Pulmonary artery endothelial cell (primary cell): ENCODE measurements around the gene USP13. TPM values are rescaled to one million over a fixed set of nuclear protein-coding genes. Genes with fewer than 3 reads are reported as not detected.
"Not testable (repeated sequence)": the region's sequence is repeated elsewhere in the genome, so short reads cannot be mapped to it uniquely, and the experiment has no call there.

Experiments
- DNase-seq: peaks from one replicate; pipeline ENCODE4 v3.0.0-alpha.2; 2011; ENCODE audit warnings: low read depth, low spot score
- total RNA-seq: library from RNA; depleted of rRNA; stranded (reverse); fragments of >200 nt; gene quantifications from 2 replicates; pipeline ENCODE4 v1.2.3, GENCODE V29; 2014

Gene USP13
- total RNA-seq, 1 donor from 2014 or later, result 7.3 TPM

DNA sequence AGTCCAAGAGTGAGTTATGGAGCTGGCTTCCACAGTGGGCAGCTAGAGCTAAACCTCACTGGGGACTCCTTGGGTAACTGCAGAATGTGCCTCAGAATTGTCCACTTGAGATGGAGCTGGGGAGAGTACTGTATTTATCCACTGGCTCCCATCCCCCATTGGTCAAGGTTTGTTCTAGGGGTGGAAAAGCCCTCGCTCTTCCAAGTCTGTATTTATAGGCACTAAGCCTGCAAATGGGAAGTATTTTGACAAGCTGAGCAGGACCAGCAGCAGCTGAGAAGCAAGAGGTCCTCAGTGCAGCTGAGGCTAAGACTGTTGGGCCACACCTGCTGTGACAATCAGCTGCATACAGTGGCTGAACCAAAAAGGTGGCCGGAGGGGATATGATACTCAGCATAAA, 5.8 kb downstream of the USP13 start:
- DNase-seq, result no peak

DNA sequence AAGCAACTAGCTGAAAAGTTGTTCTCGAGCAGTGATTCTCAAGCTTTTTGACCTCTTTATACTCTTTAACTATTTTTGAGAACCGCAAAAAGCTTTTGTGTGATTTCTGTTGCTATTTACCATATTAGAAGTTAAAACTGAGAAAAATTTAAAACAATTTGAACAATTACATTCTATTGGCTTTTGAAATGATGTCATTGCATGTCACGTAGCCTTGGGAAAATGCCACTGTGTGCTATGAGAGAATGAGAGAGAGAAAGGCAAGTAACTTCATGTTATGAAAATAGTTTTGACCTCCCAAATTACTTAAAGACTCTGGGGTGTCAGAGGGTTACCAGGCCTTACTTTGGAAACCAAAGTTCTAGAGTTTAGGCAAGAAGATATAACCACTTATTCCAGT, 8.0 kb downstream of the USP13 start:
- no peak for DNase-seq

DNA sequence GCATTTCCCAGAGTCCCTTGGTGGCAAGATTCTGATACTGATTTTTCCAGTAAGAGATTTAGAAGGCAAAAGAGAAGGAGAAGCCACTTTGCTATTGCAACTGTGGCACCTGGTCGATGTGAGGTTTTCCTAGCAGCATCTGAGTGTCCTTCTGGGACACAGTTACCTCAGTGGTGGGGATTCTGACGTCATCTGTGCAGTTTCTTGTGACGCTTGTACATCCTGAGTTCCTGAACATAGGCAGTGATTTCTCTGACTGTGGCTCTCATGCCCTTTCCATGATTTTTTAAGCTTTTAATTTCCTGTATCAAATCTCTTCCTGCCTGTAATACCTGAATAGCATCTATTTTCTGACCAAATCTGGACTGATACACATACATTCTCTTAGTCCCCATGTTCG, 8.9 kb downstream of the USP13 start:
- DNase-seq, result no peak

DNA sequence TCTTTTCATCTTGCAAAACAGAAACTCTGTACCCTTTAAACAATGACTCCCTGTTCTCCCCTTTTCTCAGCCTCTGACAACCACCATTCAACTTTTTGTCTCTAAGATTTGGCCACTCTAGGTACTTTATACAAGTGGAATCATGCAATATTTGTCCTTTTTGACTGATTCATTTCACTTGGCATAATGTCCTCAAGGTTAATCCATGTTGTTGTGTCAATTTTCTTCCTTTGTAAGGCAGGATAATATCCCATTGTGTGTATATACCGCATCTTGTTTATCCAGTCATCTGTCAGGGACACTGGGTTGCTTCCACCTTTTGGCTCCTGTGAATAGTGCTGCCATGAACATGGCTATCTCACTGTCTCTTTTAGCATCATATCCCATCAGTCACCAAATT, 10.3 kb downstream of the USP13 start:
- DNase-seq, result no peak

DNA sequence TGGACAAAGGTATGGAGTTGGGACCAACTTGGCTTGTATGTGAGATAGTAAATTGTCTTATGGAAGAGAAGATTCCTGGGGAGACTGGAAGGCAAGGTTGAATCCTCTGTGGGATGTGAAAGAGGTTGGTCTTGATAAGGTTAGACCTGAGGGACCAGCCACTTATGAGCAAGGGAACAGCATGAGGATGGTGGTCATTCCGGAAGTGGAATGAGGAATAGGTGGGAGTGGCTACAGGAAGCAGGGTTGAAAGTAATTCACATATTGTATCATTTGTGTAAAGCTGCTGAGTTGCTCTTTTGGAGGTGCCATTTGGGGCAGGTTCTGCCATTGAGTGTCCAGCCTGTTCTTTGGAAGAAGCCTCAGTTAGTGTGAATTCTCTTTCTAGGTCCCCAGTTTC, 13.2 kb downstream of the USP13 start:
- no peak for DNase-seq

DNA sequence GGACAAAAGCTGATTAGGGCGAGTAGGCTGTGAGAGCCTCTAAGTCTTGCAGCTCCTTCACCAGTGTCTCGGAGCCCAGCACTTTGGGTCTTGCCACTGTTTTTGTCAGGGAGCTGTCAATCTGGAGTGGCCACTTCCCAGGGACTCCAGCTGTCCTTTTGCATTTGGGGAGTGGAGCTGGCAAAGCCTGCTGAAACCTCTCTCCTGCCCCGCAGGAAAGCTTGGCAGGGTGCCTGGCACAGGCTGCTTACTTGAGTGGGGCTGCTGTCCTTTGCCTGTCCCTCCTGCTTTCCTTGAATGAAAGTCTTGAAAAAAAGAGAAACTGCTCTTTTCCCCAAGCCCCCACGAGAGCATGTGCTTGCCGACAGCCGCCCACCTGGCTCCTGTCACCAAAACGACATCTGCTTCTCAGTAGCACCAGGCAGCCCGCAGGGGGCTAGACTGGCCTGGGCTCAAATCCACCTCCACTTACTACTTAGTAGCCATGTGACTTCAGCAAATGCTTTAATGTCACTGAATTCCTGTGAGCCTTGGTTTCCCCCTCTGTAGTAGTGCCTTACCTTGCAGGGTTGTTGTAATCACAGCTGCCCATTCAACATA, 13.7 kb downstream of the USP13 start:
- no peak for DNase-seq

DNA sequence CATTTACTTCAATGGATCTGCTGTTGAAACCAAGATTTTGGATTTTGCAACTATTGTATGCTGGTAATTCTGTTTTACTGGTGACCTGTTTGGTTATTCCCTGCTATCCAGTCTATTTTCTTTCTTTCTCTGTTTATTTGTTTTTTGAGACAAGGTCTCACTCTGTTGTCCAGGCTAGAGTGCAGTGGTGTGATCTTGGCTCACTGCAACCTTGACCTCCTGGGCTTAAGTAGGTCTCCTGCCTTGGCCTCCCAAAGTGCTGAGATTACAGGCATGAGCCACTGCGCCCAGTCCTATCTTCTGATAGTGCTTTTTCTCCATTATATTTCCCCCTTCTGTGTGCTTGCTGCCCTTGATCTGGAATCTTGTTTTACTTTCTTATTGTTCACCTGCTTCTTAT, 15.6 kb downstream of the USP13 start:
- no peak for DNase-seq

DNA sequence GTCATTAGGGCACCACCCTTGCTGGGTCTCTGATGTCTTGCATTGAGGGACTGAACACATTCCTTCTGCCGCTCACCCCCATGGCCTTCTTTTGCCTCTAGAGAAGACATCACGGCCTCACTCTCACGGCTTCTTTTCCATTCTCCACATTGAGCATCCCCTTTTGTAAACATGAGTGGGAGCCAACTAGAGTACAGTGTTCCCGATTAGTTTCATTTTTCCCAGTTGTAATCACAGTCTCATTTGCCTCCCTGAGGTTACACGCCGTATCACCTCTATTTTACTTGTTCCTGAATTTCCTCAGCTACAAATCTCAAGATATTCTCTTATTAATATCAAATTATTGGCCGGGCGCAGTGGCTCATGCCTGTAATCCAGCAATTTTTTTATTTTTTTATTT, 17.5 kb downstream of the USP13 start:
- no peak for DNase-seq

DNA sequence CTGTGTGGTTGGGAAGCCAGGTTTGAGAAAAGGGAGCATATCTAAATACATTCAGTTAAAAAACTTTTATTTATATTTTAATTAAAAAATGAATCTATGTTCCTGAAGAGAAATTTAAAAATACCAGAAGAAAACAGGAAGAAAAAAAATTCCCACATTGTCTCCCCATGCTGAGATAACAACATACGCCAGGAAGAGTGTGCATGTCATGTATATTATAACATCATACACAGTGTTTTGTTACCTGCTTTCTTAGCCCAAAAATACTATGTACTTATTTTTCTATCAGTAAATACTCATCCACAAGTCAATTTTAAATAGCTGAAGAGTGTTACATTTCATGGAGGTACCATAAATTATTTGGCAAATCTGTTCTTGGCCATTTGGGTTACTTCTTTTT, 18.5 kb downstream of the USP13 start:
- DNase-seq, result no peak

DNA sequence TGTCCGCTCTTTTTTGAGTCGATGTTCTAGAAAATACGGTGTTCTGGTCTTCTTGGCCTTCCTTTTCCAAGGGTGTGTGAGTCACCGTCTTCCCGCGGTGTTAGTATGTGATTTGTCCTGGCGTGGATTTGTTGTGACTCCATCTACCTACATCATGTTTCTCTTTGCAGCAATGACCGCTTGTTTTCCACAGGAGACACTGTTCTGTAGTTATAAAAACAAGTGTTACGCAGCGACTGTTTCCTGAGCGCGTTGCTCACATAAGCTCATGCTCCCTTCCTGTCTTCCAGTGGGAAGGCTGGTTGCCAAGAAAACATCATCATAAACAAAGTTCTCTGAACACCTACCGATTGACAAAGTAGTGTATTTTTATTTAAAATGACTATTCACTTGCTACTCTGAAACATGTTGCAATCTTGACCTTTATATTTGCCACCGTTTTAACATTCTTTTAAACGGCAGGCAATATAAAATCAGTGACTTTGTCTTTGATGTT, 19.0 kb downstream of the USP13 start:
- peak; percentile 100 for DNase-seq

DNA sequence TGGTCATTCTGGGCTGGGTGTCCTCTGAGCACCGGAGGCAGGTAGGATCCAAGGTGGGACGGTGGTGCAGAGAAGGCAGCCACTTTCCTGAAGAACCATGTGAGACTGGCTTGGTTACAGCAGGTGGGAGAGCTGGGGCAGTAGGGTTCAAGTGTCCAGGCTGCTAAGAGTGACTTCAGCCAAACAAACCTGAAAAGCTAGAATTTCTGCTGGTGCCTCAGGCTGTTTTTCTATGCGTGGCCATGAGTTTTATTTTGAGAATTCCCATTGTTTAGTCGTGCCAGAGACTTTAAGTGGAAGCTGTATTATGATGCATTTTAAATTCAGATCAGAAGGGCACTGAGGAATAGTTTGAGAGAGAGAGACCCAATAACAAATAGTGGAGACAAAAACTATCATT, 20.1 kb downstream of the USP13 start:
- DNase-seq, result no peak

DNA sequence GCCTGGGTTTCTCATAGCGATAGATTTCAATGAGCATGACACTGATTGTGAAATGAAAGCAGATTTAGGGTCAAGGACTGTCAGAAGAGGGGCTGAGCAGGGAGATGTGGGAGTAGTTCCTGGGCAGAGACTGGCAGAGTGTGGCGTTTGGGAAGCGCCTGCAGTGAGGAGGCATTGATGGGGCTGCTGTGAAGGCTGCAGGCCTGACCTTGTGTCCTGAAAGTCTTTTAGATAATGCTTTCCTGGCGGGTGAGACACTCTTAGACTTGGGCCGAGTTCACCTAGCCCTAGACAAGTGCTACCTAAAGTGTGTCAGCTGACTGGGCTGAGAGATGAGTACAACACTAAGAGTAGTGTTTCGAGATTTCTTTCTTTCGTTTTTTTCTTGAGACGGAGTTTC, 20.7 kb downstream of the USP13 start:
- DNase-seq, result no peak

DNA sequence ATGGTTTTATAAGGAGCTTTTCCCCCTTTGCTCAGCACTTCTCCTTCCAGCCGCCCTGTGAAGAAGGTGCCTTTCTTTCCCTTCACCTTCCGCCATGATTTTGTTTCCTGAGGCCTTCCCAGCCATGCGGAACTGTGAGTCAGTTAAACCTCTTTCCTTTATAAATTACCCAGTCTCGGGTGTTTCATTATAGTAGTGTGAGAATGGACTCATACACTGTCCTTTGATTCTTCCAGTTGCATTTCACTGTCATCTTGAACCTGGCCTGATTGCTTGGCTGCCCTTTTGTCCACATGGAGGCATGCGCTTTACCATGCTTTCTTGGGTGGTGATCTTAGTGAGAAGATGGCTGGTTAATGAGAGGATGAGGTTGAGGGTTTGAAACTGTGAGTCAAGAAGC, 23.2 kb downstream of the USP13 start:
- DNase-seq, result no peak

DNA sequence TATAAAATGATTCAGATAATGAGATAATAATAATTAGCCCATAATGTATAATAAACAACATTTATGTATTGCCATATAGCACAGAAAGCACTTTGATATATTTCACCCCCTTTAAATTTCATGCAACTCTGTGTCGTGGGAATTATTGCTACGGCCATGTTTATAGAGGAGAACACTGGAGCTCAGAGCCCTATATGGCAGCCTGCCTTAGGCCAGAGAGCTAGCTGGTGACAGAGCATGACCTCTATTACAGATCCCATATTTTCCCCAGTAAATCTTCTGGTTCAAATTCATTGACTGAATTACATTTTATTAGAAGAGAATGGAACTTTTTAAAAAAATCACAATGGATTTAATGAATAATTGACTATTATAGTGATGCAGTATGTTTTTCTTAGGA, 25.0 kb downstream of the USP13 start:
- DNase-seq, result no peak

DNA sequence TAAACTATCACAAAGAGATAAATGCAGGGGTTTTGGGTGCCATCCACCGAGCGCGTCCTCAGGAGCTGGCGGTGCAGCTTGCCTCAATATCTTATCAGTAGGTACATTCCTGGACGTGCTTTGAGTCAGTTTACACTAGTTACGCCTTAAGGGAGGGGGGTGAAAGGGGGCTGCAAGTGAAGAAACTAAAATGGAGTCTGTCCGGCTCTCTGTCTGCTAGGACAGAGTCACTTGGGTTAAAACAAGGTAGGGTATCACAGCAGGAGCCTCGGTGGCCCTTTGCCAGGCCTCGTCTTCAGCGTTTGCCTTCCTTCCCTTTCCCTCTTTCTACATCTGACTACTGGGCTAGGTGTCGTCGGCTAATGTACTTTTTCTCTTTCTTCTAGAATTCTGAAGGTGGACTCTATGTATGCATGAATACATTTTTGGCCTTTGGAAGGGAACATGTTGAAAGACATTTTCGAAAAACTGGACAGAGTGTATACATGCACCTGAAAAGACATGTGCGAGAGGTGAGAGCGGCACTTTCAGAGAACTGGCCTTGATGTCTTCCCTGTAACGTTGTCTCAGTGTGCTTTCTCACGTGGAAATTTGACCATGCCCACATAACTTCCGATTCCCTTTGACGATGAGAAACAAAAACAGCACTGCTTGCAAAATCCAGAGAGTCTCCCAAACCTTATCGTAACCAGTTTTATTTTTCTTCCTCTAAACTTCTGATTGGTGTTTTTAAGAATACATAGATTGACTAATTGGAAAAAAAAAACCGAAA, 28.8 kb downstream of the USP13 start:
- DNase-seq, result no peak

DNA sequence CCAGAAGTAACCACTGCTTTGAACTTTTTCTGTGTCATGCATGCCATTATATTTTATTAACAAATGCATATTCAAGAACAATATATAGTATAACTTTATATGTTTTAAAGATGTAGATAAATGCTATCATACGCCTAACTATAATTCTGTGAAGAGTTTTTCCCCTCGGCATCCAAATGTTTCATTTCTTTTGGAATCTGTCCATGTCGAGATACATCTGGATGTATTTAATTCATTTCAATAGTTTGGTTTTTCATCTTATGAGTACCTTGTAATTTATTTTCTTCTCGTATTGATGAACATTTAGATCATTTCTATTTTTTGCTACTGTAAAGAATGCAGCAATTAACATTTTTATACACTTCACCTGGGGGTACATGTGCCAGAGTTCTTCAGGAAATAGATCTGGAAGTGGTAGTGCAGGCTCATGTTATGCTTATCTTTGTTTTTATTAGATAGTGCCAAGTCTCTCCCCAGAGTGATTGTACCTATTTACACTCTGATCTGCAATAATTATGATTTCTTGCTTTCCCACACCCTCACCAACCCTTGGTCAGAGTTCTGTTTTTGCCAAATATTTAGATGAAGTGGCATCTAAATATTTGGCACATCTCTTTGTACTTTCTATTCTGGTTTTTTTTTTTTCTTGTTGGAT, 29.7 kb downstream of the USP13 start:
- no peak for DNase-seq

DNA sequence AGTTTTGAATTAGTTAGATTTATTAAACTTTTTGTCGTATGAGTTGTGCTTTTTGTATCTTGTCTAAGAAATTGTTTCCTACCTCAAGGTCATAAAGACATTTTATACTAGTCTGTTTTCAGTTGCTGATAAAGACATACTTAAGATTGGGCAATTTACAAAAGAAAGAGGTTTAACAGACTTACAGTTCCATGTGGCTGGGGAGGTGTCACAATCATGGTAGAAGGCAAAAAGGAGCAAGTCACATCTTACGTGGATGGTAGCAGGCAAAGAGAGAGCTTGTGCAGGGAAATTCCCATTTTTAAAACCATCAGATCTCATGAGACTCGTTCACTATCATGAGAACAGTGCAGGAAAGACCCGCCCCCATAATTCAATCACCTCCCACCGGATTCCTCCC, 30.4 kb downstream of the USP13 start:
- not testable (repeated sequence) for DNase-seq

DNA sequence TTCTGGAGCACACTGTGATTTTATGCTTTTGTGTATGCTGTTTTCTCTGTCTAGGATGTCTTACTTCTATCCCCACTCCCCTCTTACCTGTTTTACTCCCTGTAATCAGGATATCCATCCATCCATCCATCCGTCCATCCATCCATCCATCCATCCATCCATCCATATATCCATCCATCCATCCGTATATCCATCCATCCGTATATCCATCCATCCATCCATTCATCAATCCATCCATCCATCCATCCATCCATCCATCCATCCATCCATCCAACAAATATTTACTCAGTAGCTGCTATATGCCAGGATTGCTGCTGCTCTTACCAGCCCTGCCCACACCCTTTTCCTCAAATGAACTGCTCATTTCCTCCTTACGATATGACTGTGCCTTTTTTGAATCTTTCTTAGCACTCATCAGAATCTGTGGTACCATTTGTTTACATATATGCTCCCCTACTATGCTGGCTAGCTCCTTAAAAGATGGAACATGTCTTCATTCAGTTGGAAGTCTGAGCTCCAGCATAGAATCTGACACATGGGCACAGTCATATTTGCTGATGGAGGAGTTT, 35.2 kb downstream of the USP13 start:
- no peak for DNase-seq

DNA sequence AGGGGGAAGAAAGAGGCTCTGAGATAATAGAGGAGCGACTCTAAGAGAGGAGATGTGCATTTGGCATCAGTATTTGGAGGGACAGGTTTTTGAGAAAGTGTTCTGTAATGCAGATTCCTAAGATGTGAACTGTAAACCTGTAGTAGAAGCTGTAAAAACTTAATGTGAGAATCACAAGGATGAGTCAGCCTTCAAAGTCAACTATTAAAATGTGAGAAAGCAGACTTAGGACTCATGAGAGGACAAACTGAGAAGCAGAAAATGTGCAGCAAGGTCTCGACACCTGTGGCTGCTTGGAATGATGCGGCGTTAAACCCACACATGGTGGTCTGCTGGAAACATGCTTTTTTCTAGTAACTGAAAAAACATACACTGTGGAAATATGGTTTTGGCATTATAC, 36.0 kb downstream of the USP13 start:
- DNase-seq, result no peak

DNA sequence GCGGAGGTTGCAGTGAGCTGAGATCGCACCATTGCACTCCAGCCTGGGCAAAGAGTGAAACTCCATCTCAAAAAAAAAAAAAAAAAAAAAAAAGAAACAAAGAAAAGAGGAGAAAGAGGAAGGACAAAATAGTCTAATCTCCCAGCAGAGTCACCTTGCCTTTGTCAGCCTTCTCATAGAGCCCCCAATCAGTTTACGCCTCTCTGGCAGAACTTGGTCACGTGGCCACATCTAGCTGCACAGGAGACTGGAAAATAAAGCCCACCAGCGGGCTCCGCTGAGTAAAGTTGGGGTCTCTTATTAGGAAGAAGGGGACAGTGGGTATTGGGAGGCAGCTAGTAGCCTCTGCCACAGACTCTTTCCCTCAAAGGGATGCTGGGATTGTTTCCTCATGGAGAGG, 41.9 kb downstream of the USP13 start:
- DNase-seq, result no peak

DNA sequence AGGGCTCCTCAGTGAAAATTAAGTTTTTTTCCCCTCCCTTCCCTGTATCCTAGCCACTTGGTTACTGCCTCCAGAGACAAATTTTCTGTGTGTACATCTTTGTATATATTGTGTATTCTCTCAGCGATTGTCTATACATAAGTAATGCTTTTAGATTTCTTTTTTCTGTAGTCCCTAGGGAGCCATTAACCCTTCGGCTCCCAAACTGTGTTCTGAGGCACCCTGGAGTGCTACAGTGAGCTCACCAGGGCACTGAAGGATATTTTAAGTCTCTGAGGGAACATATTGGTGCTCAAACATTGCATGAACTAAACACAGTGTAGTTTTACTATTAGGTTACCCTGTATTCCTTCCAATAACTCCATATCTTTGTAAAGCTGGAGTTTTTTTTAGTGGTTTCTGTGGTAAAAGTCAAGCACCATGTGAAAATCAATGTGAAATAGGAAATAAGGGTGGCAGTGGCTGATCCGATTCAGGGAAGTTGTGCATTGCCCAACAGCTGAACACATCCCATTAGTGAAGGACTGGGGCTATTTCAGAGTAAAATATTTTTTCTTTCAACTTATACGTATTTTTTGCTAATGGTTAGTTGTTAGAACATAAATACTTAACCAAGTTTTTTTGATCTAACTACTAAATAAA, 43.0 kb downstream of the USP13 start:
- DNase-seq, result no peak
